HG02973 (cell line): Measurements from ENCODE around the gene PXMP2.
"Not testable (repeated sequence)": the region's sequence is repeated elsewhere in the genome, so short reads cannot be mapped to it uniquely, and the experiment has no call there.

ENCODE experiments used
- ATAC-seq: cut with Tn5 transposase; IDR thresholded peaks from one replicate; pipeline ENCODE4 v1.9.1; 2021; ENCODE audit warnings: moderate library complexity; ENCODE audit not compliant: unreplicated experiment

Gene PXMP2

DNA sequence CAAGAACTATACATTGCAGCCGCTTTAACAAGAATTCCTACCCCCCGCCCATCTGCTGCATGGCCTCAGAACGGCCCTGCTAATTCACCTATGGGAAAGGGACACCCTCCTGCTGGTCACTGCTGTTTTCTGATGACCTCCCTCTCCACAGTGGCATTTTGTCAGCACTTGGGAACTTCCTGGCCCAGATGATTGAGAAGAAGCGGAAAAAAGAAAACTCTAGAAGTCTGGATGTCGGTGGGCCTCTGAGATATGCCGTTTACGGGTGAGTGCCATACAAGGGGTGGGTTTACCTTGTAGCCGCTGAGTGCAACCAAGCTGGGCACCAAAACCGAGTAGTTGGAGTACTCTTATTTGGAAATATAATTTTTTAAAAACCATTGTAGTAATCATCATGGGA is 2.7 kb downstream of the PXMP2 start:
- ATAC-seq, result no peak

DNA sequence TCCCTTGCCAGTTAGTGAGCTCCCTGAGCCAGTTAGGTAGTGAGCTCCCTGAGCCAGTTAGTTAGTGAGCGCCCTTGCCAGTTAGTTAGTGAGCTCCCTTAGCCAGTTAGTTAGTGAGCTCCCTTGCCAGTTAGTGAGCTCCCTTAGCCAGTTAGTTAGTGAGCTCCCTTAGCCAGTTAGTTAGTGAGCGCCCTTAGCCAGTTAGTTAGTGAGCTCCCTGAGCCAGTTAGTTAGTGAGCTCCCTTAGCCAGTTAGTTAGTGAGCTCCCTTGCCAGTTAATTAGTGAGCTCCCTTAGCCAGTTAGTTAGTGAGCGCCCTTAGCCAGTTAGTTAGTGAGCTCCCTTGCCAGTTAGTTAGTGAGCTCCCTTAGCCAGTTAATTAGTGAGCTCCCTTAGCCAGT is 4.6 kb downstream of the PXMP2 start:
- not testable (repeated sequence) for ATAC-seq

GRCh38 chr12:132694888-132695287 is 7.5 kb downstream of the PXMP2 start:
- ATAC-seq, result not testable (repeated sequence)

DNA sequence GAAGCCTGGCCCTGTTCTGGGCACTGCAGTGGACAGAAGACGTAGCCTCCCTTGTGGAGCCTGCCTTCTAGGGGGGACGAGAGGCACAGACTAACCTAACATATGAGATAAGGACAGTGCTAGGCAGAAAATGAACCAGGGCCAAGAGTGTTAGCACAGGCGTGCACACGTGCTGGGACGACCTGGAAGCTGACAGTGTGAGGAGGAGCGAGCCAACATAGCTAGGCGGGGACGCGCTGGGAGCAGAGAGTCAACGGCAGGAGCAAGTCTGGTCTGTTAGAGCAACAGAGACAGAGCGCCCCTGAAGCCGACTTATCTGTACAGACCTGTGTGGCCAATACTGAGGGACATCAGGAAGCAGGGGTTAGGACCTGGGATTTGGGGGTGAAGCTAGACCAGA is 8.0 kb downstream of the PXMP2 start:
- no peak for ATAC-seq

DNA sequence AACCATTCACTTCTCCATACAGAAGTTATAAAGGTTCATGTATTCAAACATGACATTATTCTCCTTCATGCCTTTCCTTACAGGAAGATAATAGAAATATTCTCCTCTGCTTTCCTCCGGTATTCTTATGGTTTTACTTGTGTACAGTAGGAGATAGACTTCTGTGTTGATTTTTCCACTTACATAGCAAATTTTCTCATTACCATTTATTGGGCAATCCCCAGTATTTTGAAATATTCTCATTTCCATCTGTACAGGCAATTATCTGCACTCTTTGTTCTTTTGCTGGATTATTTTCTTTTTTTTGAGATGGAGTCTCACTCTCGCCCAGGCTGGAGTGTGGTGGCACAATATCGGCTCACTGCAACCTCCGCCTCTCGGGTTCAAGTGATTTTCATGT is 11.0 kb downstream of the PXMP2 start:
- no peak for ATAC-seq

- no peak for ATAC-seq
These were observed 12.9 kb downstream of the PXMP2 start for GRCh38 chr12:132700212-132700822.

DNA sequence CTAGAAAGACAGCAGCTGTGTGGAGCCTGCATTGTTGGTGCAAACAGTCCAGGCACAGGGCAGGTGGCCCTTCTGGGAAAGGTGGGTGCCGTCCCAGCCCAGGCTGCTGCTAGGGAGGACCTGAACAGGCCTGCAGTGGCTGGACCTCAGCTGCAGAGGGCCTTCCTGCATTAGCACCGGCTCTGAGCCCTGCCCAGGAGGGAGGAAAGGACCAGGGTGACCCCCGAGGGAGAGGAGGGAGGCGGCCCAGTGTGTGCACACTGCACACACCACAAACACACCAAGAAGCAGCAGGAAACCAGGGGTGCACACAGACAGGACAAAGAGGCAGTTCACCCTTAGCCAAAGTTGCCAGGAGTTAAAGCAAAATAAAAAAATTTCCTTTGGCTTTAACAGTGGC is 15.3 kb downstream of the PXMP2 start:
- no peak for ATAC-seq

DNA sequence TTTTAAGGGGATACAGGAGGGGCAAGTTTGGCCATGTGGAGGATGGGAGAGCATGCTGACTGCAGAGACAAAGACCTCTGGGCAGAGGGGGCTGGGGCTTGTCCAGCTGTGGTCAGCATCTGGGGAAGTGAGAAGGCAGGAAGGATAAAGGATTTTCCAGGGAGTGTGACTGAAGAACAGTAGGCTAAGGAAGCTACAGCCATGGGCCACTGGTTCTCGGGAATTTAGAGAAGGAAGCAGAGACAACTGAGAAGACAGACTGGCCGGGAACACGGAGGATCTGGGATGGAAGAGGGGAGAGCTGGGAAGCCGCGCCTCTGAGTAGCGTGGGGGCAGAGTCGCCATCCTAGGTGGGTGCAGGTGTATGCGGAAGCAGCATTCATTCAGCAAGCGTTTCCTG is 16.3 kb downstream of the PXMP2 start:
- ATAC-seq, result no peak

- no peak for ATAC-seq
These were observed 19.9 kb downstream of the PXMP2 start for GRCh38 chr12:132707241-132707640.

GRCh38 chr12:132708150-132708549 is 20.8 kb downstream of the PXMP2 start:
- no peak for ATAC-seq

DNA sequence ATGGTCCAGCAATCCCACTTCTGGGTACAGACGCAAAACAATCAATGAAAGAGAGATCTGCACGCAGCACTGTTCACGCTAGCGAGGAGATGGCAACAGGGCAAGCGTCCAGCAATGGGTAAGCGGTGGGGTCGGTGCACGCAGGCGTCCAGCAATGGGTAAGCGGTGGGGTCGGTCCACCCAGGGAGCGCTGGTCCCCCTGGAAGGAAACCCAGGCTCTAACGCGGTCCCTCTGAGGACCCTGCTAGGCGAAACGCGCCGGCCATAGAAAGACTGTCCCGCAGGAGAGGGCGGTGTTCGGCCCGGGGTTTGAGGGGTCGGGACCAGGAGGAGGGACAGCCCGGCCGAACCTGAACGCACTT is 22.6 kb downstream of the PXMP2 start:
- ATAC-seq, result peak; percentile 23

- ATAC-seq, result peak; percentile 90
These were observed 23.2 kb downstream of the PXMP2 start, which contains the start of gene PGAM5 for GRCh38 chr12:132710405-132711079. PGAM5 (plus strand) TSS chr12:132710842; CDS start chr12:132710877, 35 bp downstream.

DNA sequence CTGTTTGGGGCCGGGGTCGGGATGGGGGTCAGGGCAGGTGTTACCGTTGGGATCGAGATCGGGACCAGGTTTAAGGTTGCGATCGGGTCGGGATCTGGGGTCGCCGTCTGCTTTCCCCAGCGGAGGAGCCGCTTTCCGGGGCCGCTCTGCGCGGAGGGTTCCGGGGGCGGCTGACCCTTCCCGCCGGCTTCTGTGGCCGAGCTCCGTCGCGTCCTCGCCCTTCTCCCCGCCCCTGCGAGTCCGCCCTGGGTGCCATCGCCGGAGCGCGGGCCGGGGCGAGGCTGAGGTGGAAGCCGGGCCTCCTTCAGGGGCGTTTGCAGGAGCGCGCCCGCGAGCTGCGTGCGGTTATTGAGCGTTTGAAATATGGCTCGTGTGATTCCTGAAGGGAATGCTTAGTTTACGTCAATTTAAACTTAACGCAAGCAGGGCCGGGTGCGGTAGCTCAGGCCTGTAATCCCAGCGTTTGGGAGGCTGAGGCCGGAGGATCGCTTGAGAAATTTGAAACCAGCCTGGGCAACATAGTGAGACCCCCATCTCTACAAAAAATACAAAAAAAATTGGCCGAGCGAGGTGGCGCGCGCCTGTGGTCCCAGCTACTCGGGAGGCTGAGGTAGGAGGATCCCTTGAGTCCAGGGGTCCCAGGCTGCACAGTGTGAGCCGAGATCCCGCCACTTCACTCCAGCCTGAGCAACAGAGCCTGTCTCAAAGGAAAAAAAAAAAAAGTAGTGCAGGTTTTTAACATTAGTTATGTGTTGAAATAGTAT is 23.9 kb downstream of the PXMP2 start:
- no peak for ATAC-seq

GRCh38 chr12:132713123-132713522 is 25.7 kb downstream of the PXMP2 start:
- no peak for ATAC-seq

DNA sequence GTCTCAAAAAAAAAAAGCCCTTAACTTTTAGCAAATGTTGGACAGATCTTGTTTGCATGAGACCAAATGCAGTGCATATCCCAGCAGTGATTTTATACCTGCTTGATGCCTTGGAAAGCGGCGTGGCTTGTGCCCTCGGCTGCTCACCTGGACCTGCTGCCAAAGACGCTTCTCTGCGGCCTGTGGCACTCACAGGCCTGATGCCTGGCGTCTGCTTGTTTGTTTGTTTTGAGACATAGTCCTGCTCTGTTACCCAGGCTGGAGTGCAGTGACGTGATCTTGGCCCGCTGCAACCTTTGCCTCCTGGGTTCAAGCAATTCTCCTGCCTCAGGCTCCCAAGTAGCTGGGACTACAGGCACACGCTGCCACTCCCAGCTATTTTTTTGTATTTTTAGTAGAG is 28.5 kb downstream of the PXMP2 start:
- no peak for ATAC-seq

- no peak for ATAC-seq
These were observed 29.0 kb downstream of the PXMP2 start for GRCh38 chr12:132716356-132716755.

GRCh38 chr12:132717011-132717410 is 29.6 kb downstream of the PXMP2 start:
- ATAC-seq, result no peak

DNA sequence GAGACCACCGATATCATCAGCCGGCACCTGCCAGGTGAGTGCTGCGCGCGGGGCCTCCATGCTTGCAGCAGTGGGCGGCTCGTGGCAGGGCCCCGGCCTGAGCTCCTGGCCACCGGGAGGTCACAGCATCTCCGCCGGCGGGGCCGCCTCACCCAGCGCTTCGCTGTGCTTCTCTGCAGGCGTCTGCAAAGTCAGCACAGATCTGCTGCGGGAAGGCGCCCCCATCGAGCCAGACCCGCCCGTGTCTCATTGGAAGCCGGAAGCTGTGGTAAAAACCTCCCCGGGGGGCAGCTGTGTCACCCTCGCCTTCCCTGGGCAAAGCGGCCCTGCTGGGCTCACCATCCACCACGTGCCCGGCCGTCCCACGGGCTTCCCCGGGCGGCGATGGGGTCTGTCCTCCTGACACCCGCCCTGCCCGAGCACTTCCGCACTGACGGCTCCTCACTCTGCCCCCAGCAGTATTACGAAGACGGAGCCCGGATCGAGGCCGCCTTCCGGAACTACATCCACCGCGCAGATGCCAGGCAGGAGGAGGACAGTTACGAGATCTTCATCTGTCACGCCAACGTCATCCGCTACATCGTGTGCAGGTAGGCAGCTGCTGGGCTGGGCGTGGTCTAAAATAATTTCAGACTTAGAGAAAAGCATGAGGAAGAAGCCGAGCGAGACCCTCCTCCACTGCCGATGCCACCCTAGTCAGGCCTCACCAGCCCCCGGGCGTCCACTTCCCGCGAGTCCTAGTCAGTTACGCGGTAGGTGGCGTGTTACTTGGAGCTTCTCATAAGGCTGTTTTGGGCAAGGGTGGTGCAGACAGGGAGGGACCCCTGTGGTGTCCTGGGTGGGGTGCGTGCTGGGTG is 30.4 kb downstream of the PXMP2 start:
- ATAC-seq, result no peak

DNA sequence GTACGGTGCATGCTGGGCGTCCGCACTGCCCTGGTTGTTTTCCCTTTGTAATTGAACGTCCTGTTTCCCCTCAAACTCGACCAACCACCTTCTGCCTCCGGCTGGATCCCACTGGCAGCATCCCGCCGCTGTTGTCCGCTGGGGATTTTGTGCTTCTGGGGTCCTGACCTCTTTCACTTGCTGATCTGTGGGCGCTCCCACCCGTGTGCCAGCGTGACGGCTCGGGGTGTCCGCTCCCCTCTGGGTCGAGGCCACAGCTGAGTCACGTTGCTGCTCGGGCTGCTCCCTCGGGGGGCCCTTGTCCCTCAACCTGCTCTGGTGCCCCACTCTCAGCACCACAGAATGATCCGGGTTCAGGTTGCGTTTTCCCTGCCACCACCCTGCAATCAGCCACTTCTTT is 31.3 kb downstream of the PXMP2 start:
- ATAC-seq, result no peak

DNA sequence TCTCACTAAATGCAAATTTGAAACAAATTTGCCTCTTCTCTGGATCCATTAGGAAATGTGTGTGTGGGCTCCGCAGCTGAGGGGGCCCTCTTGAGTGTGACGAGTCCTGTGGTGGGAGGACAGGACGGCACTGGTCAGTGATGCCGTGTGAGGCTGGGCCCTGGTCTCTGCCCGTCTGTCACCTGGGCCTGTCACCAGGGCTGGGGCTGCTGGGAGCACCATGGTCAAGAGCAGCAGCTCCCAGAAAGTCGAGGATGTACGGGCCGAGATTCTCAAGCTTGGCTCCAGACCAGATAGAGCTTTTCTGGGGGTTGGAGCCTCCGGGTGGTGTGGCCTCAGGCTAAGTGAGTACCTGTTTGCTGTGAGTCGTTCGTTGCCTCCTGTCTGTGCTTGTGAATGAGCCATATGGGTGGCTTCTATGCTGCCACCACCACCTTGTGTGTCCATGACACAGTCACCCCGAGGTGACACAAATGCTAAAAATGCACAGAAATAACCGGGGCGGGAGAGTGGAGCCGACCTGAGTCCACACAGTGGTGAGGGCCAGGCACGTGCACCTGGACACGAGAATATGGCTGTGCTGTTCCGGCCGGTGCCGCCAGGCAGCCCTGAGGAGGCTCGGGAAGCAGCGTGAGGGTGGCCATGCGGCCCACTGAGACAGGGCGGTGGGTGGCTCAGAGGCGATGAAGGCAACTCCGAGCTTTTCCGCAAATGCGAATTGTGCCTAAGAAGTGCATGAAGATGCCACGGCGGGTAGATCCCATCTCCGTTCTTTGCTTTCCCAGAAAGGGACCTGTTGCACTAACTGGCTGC is 32.0 kb downstream of the PXMP2 start:
- no peak for ATAC-seq
